ENCODE measurements around the gene RND2.

DNA sequence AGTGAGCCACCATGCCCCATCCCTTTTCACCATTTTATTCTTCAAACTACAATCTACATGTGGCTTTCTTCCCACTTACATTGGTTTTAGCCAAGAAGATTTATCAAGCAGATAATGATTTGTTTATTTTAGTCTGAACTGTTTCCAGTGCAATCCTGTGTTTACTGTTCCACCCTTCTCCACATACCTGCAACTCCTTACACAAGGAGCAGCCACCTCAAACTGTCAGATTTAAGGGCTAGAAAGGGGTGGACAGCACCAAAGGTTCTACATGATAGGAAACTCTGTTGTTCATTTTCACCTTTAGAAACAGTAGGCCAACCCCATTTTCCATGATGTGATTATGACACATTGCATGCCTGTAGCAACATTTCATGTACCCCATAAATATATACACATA, 42.8 kb upstream of the RND2 start:
- TF ChIP-seq, protein P1, sequence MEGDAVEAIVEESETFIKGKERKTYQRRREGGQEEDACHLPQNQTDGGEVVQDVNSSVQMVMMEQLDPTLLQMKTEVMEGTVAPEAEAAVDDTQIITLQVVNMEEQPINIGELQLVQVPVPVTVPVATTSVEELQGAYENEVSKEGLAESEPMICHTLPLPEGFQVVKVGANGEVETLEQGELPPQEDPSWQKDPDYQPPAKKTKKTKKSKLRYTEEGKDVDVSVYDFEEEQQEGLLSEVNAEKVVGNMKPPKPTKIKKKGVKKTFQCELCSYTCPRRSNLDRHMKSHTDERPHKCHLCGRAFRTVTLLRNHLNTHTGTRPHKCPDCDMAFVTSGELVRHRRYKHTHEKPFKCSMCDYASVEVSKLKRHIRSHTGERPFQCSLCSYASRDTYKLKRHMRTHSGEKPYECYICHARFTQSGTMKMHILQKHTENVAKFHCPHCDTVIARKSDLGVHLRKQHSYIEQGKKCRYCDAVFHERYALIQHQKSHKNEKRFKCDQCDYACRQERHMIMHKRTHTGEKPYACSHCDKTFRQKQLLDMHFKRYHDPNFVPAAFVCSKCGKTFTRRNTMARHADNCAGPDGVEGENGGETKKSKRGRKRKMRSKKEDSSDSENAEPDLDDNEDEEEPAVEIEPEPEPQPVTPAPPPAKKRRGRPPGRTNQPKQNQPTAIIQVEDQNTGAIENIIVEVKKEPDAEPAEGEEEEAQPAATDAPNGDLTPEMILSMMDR (conservative IDR thresholded peaks at IDR 0.05; ENCODE audit: low read depth, low read length) = no peak
- TF ChIP-seq RCOR1 (IDR thresholded peaks at IDR 0.05; ENCODE audit: insufficient replicate concordance, low read length) = no peak
- TF ChIP-seq POLR2A (IDR thresholded peaks at IDR 0.05; ENCODE audit: low read depth, low read length) = no peak
- no peak for TF ChIP-seq RAD21 (IDR thresholded peaks at IDR 0.05; ENCODE audit: low read length)

All from IMR-90 (cell line).